HepG2 (cell line): ENCODE data around the gene TMEM44. TPM values are rescaled to one million over a fixed set of nuclear protein-coding genes. Genes with fewer than 3 reads are reported as not detected.

Experiments
- AGO1 ChIP-seq: fragments of 200-400 bp; formaldehyde crosslinking; IDR thresholded peaks from 2 replicates; pipeline ENCODE4 v1.6.1; 2017; ENCODE audit warnings: mild to moderate bottlenecking, low read depth, low read length, moderate library complexity; ENCODE audit not compliant: poor library complexity, severe bottlenecking
- CEBPG ChIP-seq: IDR thresholded peaks from 2 replicates; pipeline ENCODE4 v1.6.1; 2016
- CENPT ChIP-seq: sonication (generic); formaldehyde crosslinking; IDR thresholded peaks from 2 replicates; pipeline ENCODE4 v1.8.0; 2022; ENCODE audit warnings: low read depth, mild to moderate bottlenecking, moderate library complexity, missing genetic modification reagents
- FOXP4 ChIP-seq: sonication (generic); formaldehyde crosslinking; IDR thresholded peaks from 2 replicates; pipeline ENCODE4 v1.4.0; 2020; ENCODE audit warnings: missing genetic modification reagents
- HDAC2 ChIP-seq: sonication (generic); formaldehyde crosslinking; IDR thresholded peaks from 2 replicates; pipeline ENCODE4 v1.4.0; 2020; ENCODE audit warnings: missing genetic modification reagents
- MAFG ChIP-seq: sonication (generic); formaldehyde crosslinking; IDR thresholded peaks from 2 replicates; pipeline ENCODE4 v1.5.1; 2020; ENCODE audit warnings: mild to moderate bottlenecking, missing genetic modification reagents
- MTF1 ChIP-seq: sonication (generic); formaldehyde crosslinking; IDR thresholded peaks from 2 replicates; pipeline ENCODE4 v1.5.0; 2020; ENCODE audit warnings: missing genetic modification reagents
- PHF20 ChIP-seq: sonication (generic); formaldehyde crosslinking; IDR thresholded peaks from 2 replicates; pipeline ENCODE4 v1.5.0; 2020; ENCODE audit warnings: mild to moderate bottlenecking, missing genetic modification reagents
- RBAK ChIP-seq: sonication (generic); formaldehyde crosslinking; IDR thresholded peaks from 2 replicates; pipeline ENCODE4 v1.5.1; 2020; ENCODE audit warnings: mild to moderate bottlenecking, missing genetic modification reagents
- SNRNP70 ChIP-seq: fragments of 200-400 bp; formaldehyde crosslinking; IDR thresholded peaks from 2 replicates; pipeline ENCODE4 v1.6.1; 2017; ENCODE audit warnings: mild to moderate bottlenecking, low read depth, low read length, moderate library complexity
- SP1 ChIP-seq, 2 experiments: fragments of 450-650 bp in 1 of 2; sonication (generic) in 1 of 2; formaldehyde crosslinking in 1 of 2; IDR thresholded peaks; 2 replicates each; pipeline versions ENCODE4 v1.4.0 to v1.6.1; 2016 to 2020; ENCODE audit warnings: missing genetic modification reagents in 1 of 2
- THYN1 ChIP-seq: sonication (generic); formaldehyde crosslinking; IDR thresholded peaks from 2 replicates; pipeline ENCODE4 v1.8.1; 2023; ENCODE audit warnings: low read depth, mild to moderate bottlenecking, moderate library complexity, missing genetic modification reagents, borderline replicate concordance
- XBP1 ChIP-seq: sonication (generic); formaldehyde crosslinking; IDR thresholded peaks from 2 replicates; pipeline ENCODE4 v1.5.0; 2020; ENCODE audit warnings: missing genetic modification reagents
- YY1 ChIP-seq: IDR thresholded peaks from 2 replicates; pipeline ENCODE4 v1.6.1; 2011; ENCODE audit warnings: low read length, low read depth, moderate library complexity, mild to moderate bottlenecking; ENCODE audit not compliant: insufficient read depth, insufficient replicate concordance
- ZFYVE20 ChIP-seq: sonication (generic); formaldehyde crosslinking; IDR thresholded peaks from 2 replicates; pipeline ENCODE4 v1.8.0; 2023; ENCODE audit warnings: low read depth, mild to moderate bottlenecking, moderate library complexity, missing genetic modification reagents, borderline replicate concordance
- ZNF124 ChIP-seq: sonication (generic); formaldehyde crosslinking; IDR thresholded peaks from 2 replicates; pipeline ENCODE4 v1.4.0; 2020; ENCODE audit warnings: missing genetic modification reagents
- ZNF430 ChIP-seq: sonication (generic); formaldehyde crosslinking; IDR thresholded peaks from 2 replicates; pipeline ENCODE4 v1.9.0; 2021; ENCODE audit warnings: mild to moderate bottlenecking, missing genetic modification reagents
- ZNF563 ChIP-seq: sonication (generic); formaldehyde crosslinking; IDR thresholded peaks from 2 replicates; pipeline ENCODE4 v1.8.0; 2022; ENCODE audit warnings: mild to moderate bottlenecking, moderate library complexity, missing genetic modification reagents
- ZNF589 ChIP-seq: sonication (generic); formaldehyde crosslinking; conservative IDR thresholded peaks from 2 replicates; pipeline ENCODE4 v1.8.0; 2022; ENCODE audit warnings: mild to moderate bottlenecking, moderate library complexity, missing genetic modification reagents
- ZNF784 ChIP-seq: sonication (generic); formaldehyde crosslinking; IDR thresholded peaks from 2 replicates; pipeline ENCODE4 v1.5.1; 2020; ENCODE audit warnings: missing genetic modification reagents, mild to moderate bottlenecking, borderline replicate concordance
- ZNF816 ChIP-seq: sonication (generic); formaldehyde crosslinking; IDR thresholded peaks from 2 replicates; pipeline ENCODE4 v1.8.0; 2022; ENCODE audit warnings: missing genetic modification reagents, mild to moderate bottlenecking, borderline replicate concordance
- ZSCAN30 ChIP-seq: sonication (generic); formaldehyde crosslinking; IDR thresholded peaks from 2 replicates; pipeline ENCODE4 v1.5.0; 2020; ENCODE audit warnings: mild to moderate bottlenecking, missing genetic modification reagents
- polyA plus RNA-seq, 8 experiments: library from polyadenylated mRNA; depleted of rRNA in 3 of 8; stranded (reverse) in 7 of 8; unstranded in 1 of 8; fragments of >200 nt; fragmentation: Illumina TruSeq in 4 of 8; extraction: Trizol in 4 of 8; gene quantifications; 2 replicates each; pipeline versions ENCODE4 v1.2.1 to v1.2.3, GENCODE V29; 2011 to 2016; ENCODE audit warnings: low read depth in 4 of 8, missing spikeins in 1 of 8, mixed read lengths in 1 of 8; ENCODE audit not compliant: insufficient read depth in 1 of 8
- total RNA-seq, 5 experiments: library from RNA; depleted of rRNA; stranded (reverse); fragments of >200 nt; fragmentation: Illumina TruSeq; extraction: Trizol; gene quantifications; 2 replicates each; pipeline ENCODE4 v1.2.3, GENCODE V29; 2016; ENCODE audit warnings: low read depth in 1 of 5
- TF ChIP-seq, protein P1 (sequence below): IDR thresholded peaks from 2 replicates; pipeline ENCODE4 v1.6.1; 2016; ENCODE audit warnings: mild to moderate bottlenecking, missing biosample characterization, missing genetic modification reagents
- TF ChIP-seq, protein P2 (sequence below): sonication (generic); formaldehyde crosslinking; conservative IDR thresholded peaks from 2 replicates; pipeline ENCODE4 v1.4.0; 2020; ENCODE audit warnings: missing genetic modification reagents
- TF ChIP-seq, protein P3 (sequence below): sonication (generic); formaldehyde crosslinking; IDR thresholded peaks from 2 replicates; pipeline ENCODE4 v1.8.1; 2023; ENCODE audit warnings: mild to moderate bottlenecking, inconsistent platforms, moderate library complexity, missing genetic modification reagents, borderline replicate concordance

Gene TMEM44
- total and polyA plus RNA-seq, 2 of the 13 experiments (the other 11 are each of a cell fraction or from before 2014, with no cell fraction given) = 7.3 to 13.8 TPM

DNA sequence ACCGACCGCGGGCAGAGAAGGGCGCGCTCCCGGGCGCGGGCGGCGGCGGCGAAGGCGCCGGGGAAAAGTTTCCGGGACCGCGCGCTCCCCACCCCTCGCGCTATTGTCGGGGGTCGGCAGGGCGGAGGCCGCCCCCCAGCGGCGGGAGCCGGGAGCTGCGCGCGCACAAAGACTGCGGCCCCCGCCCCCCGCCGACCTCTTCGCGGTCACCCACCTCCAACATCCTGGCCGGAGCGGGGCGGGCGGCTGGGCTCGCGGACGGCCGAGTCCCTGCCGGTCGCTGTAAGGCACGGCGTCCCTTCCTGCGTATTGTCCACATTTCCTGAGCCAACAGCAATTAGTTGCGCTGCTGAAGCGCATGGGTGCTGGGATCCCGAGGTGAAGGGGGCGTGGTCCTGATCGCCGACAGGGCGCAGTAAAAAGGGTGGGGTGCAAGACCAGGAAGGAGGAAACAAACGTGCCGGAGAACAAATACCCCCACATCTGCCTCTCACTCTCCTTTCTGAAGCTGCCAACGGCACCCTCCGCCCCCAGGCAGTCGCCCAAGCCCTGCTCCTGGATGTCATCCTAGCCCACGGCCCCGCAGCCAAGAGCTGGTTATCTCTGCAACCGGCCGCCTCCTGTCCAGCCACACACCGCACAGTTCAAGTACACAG lies at the start of gene TMEM44 (continued):
- TF ChIP-seq ZFYVE20 (CRISPR knock-in tag) = no peak
- TF ChIP-seq XBP1 (CRISPR knock-in tag) = no peak
- TF ChIP-seq ZNF563 (CRISPR knock-in tag) = peak; percentile 90; the same call in 1 of the 2 replicates
- no peak for TF ChIP-seq THYN1 (CRISPR knock-in tag)
- TF ChIP-seq ZSCAN30 (CRISPR knock-in tag) = no peak
- no peak for TF ChIP-seq MAFG (CRISPR knock-in tag)
- no peak; the same call in 1 of the 2 replicates for TF ChIP-seq ZNF589
- no peak for TF ChIP-seq SNRNP70
- peak; percentile 81; the same call in 1 of the 2 replicates for TF ChIP-seq RBAK
- no peak; the same call in 1 of the 2 replicates for TF ChIP-seq ZNF816 (CRISPR knock-in tag)
- peak; percentile 56; the same call in 1 of the 2 replicates for TF ChIP-seq FOXP4 (CRISPR knock-in tag)
- TF ChIP-seq ZNF124 (CRISPR knock-in tag) = peak; percentile 70; the same call in 1 of the 2 replicates
- TF ChIP-seq CENPT (CRISPR knock-in tag) = 0 out of 2 replicates have a peak, but pooled peaks have one; percentile 38
- TF ChIP-seq, protein P1, sequence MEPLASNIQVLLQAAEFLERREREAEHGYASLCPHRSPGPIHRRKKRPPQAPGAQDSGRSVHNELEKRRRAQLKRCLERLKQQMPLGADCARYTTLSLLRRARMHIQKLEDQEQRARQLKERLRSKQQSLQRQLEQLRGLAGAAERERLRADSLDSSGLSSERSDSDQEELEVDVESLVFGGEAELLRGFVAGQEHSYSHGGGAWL (CRISPR knock-in tag) = peak; percentile 55
- TF ChIP-seq ZNF430 (CRISPR knock-in tag) = peak; percentile 69; the same call in 1 of the 2 replicates
- no peak for TF ChIP-seq MTF1 (CRISPR knock-in tag)
- TF ChIP-seq PHF20 = peak; percentile 51
- no peak for TF ChIP-seq SP1 (IDR thresholded peaks at IDR 0.05)
- peak; percentile 63 for TF ChIP-seq SP1 (CRISPR knock-in tag; IDR thresholded peaks at IDR 0.05)
- TF ChIP-seq, protein P2, sequence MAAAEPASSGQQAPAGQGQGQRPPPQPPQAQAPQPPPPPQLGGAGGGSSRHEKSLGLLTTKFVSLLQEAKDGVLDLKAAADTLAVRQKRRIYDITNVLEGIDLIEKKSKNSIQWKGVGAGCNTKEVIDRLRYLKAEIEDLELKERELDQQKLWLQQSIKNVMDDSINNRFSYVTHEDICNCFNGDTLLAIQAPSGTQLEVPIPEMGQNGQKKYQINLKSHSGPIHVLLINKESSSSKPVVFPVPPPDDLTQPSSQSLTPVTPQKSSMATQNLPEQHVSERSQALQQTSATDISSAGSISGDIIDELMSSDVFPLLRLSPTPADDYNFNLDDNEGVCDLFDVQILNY = 0 out of 2 replicates have a peak, but pooled peaks have one; percentile 14
- no peak for TF ChIP-seq ZNF784 (CRISPR knock-in tag)
- 0 out of 2 replicates have a peak, but pooled peaks have one; percentile 22 for TF ChIP-seq CEBPG (CRISPR knock-in tag)
- TF ChIP-seq AGO1 = no peak
- peak; percentile 78 for TF ChIP-seq HDAC2 (CRISPR knock-in tag)
- TF ChIP-seq YY1 = peak; percentile 74
- TF ChIP-seq, protein P3, sequence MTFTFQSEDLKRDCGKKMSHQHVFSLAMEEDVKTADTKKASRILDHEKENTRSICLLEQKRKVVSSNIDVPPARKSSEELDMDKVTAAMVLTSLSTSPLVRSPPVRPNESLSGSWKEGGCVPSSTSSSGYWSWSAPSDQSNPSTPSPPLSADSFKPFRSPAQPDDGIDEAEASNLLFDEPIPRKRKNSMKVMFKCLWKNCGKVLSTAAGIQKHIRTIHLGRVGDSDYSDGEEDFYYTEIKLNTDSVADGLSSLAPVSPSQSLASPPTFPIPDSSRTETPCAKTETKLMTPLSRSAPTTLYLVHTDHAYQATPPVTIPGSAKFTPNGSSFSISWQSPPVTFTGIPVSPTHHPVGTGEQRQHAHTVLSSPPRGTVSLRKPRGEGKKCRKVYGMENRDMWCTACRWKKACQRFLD (CRISPR knock-in tag) = no peak
